Vagina (tissue), 2 donors: ENCODE results near the gene CEBPE.

ENCODE experiments used
- CTCF ChIP-seq, 3 experiments: fragments of 450-650 bp in 2 of 3; fragments of 200-600 bp in 1 of 3; sonication (generic) in 1 of 3; IDR thresholded peaks; one replicate each; pipeline ENCODE4 v1.5.1; 2017 to 2019; ENCODE audit warnings: antibody characterized with exemption in 3 of 3, mild to moderate bottlenecking in 2 of 3, moderate library complexity in 2 of 3
- POLR2AphosphoS5 ChIP-seq, 2 donors: sonication (generic); formaldehyde crosslinking; IDR thresholded peaks; one replicate each; pipeline ENCODE4 v1.9.0; 2017; ENCODE audit warnings: antibody characterized with exemption in 2 of 2, mild to moderate bottlenecking in 2 of 2, low read depth in 1 of 2; ENCODE audit not compliant: insufficient read depth in 1 of 2

DNA sequence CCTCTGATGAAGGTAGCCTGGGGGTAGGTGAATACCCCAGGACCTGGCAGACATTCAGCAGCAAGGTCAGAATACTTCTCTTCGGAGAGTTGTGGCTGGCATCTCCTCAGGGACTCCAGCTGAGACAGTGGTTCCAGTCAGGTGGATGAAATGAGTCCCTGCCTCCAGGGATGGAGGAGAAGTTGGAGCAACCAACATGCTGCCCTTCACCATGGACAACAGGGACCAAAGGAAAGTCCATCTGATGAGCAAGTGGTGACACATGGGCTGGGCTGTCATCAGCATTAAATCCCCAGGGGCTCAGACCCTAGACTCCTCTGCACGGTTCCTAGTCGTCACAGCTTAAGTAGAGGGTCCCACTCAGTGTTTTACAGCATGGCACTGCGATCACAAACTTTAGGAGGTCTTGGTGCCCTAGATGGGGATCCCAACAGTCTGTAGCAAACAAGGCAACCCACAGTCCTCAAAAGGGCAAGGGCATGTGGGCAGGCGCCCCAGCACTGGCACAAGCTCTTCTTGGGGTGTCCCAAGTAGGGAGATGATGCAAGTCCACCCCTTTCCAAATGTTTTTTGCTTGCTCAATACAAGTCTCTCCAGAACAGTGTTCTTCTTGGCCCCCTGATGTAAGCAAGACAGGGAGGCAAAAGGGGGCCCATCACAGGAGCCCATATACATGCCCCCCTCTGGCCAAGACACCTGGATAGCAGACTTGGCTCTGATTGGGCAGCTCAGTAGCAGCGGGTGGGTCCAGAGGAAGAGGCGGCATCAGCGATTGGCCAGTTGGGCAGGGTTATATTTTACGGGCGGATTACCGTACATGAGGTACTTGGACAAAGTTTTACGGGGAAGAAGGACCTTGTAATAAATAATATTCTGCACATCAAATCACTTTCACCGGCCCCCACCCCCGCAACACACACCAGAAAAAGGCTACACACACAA is 50.9 kb downstream of the CEBPE start:
- TF ChIP-seq CTCF (IDR thresholded peaks at IDR 0.05) (no peak), POLR2AphosphoS5 (IDR thresholded peaks at IDR 0.05; ENCODE audit: insufficient read depth in 1 of 2, low read depth in 1 of 2) (no peak)
